Middle frontal gyrus (tissue), 1 donor: ENCODE data around the gene GBGT1.
A peak's percentile ranks its signal among the peaks of the same experiment; 100 is the strongest.

Experiments used
- DNase-seq: peaks from one replicate; pipeline ENCODE4 v3.0.0-alpha.2; 2015; ENCODE audit warnings: low spot score; ENCODE audit errors: extremely low spot score

GBGT1 gene

GRCh38 chr9:133165452-133165730 is 1.7 kb upstream of the GBGT1 start:
- DNase-seq, result no peak

- no peak for DNase-seq
Observed at GRCh38 chr9:133164191-133164590, 477 bp upstream of the GBGT1 start.

- no peak for DNase-seq
Observed at GRCh38 chr9:133162861-133163503, 732 bp downstream of the GBGT1 start.

GRCh38 chr9:133161547-133161950 is 2.2 kb downstream of the GBGT1 start:
- DNase-seq, result no peak

- no peak for DNase-seq
Observed at GRCh38 chr9:133160742-133161546, 2.8 kb downstream of the GBGT1 start.

GRCh38 chr9:133158695-133159094 is 5.0 kb downstream of the GBGT1 start:
- DNase-seq, result no peak

GRCh38 chr9:133155156-133155555 is 8.6 kb downstream of the GBGT1 start:
- DNase-seq, result no peak

- no peak for DNase-seq
Observed at GRCh38 chr9:133154097-133154989, 9.4 kb downstream of the GBGT1 start.

- no peak for DNase-seq
Observed at GRCh38 chr9:133153227-133154096, 10.3 kb downstream of the GBGT1 start.

- no peak for DNase-seq
Observed at GRCh38 chr9:133151601-133152525, 11.9 kb downstream of the GBGT1 start.

GRCh38 chr9:133151041-133151440 is 12.7 kb downstream of the GBGT1 start:
- no peak for DNase-seq

- DNase-seq, result peak; percentile 76
Observed at GRCh38 chr9:133149130-133150015, 14.3 kb downstream of the GBGT1 start.

GRCh38 chr9:133148199-133149129 is 15.2 kb downstream of the GBGT1 start:
- DNase-seq, result peak; percentile 14

GRCh38 chr9:133147412-133148198 is 16.1 kb downstream of the GBGT1 start:
- DNase-seq, result no peak

- no peak for DNase-seq
Observed at GRCh38 chr9:133146746-133147411, 16.8 kb downstream of the GBGT1 start.
